MG63 (cell line): ENCODE data around the gene CDC14A. TPM values are rescaled to one million over a fixed set of nuclear protein-coding genes. Genes with fewer than 3 reads are reported as not detected.

ENCODE experiments used
- DNase-seq: peaks from one replicate; pipeline ENCODE4 v3.0.0-alpha.2; 2020
- H3K27me3 ChIP-seq: fragments of 250-450 bp; sonication (Bioruptor Pico); 2 replicates; pipeline ENCODE4 v1.5.1; 2020; ENCODE audit warnings: mild to moderate bottlenecking, moderate library complexity
- H3K36me3 ChIP-seq: fragments of 250-450 bp; sonication (Bioruptor Pico); 2 replicates; pipeline ENCODE4 v1.5.1; 2020; ENCODE audit warnings: mild to moderate bottlenecking, moderate library complexity
- H3K4me3 ChIP-seq: fragments of 250-450 bp; sonication (Bioruptor Pico); 2 replicates; pipeline ENCODE4 v1.5.1; 2020; ENCODE audit warnings: mild to moderate bottlenecking, moderate library complexity
- H3K9me3 ChIP-seq: fragments of 250-450 bp; sonication (Bioruptor Pico); 2 replicates; pipeline ENCODE4 v1.5.1; 2020; ENCODE audit warnings: mild to moderate bottlenecking, moderate library complexity
- total RNA-seq: library from RNA; depleted of rRNA; stranded (reverse); fragments of >200 nt; shearing (Covaris generic); gene quantifications from 2 replicates; pipeline ENCODE4 v1.2.3, GENCODE V29; 2014; ENCODE audit warnings: low replicate concordance

CDC14A gene
- total RNA-seq, 1 experiment from 2014 or later = 0.46 TPM

- no peaks in the 10 kb centered on the region for H3K36me3 ChIP-seq
- H3K27me3 ChIP-seq = no peaks in the 10 kb centered on the region
- H3K4me3 ChIP-seq = no peak overlapping the region
- no peaks in the 10 kb centered on the region for H3K9me3 ChIP-seq
- DNase-seq = no peak
Measured at GRCh38 chr1:100478816-100479215, 126.5 kb downstream of the CDC14A start.

- no peak for DNase-seq
- Histone ChIP-seq H3K27me3 (no peaks in the 10 kb centered on the region), H3K36me3 (no peaks in the 10 kb centered on the region), H3K9me3 (no peaks in the 10 kb centered on the region), H3K4me3 (no peak overlapping the region)
Measured at GRCh38 chr1:100479620-100480338, 127.5 kb downstream of the CDC14A start.

DNA sequence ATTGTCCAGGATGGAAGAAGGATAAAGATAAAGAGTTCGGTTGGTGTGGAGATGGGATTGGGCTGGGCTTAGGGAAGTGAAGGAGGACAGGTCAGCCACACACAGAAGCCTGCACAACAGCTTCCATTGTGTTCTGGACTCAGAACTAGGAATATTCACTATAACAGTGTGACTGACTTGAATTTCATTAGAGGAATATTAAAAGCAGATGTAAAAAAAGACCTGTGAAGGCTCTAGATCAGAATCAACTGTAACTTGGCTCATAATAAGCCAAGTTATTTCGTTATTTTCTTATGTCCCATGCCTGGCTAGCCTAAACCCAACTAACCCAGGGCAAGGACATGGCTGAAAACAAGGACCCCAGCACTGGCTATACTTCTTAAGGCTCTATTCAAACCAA is 129.0 kb downstream of the CDC14A start:
- H3K36me3 ChIP-seq = no peaks in the 10 kb centered on the region
- no peaks in the 10 kb centered on the region for H3K9me3 ChIP-seq
- no peaks in the 10 kb centered on the region for H3K27me3 ChIP-seq
- no peak for DNase-seq
- H3K4me3 ChIP-seq = no peak overlapping the region

GRCh38 chr1:100482167-100482566 is 129.9 kb downstream of the CDC14A start:
- Histone ChIP-seq H3K27me3 (no peaks in the 10 kb centered on the region), H3K9me3 (no peaks in the 10 kb centered on the region), H3K4me3 (no peak overlapping the region), H3K36me3 (no peaks in the 10 kb centered on the region)
- no peak for DNase-seq

DNA sequence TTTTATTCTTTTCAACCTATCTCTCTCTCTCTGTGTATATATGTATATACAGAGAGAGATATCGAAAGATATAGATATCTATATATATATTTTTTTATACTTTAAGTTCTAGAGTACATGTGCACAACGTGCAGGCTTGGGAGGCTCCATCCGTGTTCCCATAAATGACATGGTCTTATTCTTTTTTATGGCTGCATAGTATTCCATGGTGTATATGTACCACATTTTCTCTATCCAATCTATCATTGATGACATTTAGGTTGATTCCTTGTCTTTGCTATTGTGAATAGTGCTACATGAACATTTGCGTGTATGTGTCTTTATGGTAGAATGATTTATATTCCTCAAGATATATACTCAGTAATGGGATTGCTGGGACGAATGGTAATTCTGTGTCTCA is 130.4 kb downstream of the CDC14A start:
- Histone ChIP-seq H3K4me3 (no peak overlapping the region), H3K36me3 (no peaks in the 10 kb centered on the region), H3K9me3 (no peaks in the 10 kb centered on the region), H3K27me3 (no peaks in the 10 kb centered on the region)
- no peak for DNase-seq

- H3K9me3 ChIP-seq = no peaks in the 10 kb centered on the region
- no peaks in the 10 kb centered on the region for H3K27me3 ChIP-seq
- H3K4me3 ChIP-seq = no peak overlapping the region
- DNase-seq = no peak
- H3K36me3 ChIP-seq = no peaks in the 10 kb centered on the region
Measured at GRCh38 chr1:100483230-100483629, 130.9 kb downstream of the CDC14A start.

DNA sequence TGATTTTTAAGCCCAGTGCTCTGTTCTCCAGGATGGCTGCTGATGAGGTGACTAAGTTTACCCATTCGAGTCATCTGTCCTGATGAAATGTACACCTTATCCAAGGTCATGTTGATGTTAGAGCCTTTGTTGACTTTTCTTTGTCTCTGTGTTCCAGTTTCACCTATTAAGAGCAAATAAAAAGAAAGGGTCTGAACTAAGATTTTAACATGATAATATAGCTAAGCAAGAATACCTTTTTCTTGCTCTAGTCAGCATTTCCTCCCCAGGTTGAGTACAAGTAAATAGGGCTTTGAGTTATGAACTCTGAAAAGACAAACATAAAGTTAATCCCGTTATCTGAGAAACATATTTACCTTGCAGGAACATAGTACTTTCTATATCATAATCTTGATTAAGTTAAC is 133.6 kb downstream of the CDC14A start:
- H3K9me3 ChIP-seq = no peaks in the 10 kb centered on the region
- no peaks in the 10 kb centered on the region for H3K27me3 ChIP-seq
- no peaks in the 10 kb centered on the region for H3K36me3 ChIP-seq
- no peak for DNase-seq
- no peak overlapping the region for H3K4me3 ChIP-seq

DNA sequence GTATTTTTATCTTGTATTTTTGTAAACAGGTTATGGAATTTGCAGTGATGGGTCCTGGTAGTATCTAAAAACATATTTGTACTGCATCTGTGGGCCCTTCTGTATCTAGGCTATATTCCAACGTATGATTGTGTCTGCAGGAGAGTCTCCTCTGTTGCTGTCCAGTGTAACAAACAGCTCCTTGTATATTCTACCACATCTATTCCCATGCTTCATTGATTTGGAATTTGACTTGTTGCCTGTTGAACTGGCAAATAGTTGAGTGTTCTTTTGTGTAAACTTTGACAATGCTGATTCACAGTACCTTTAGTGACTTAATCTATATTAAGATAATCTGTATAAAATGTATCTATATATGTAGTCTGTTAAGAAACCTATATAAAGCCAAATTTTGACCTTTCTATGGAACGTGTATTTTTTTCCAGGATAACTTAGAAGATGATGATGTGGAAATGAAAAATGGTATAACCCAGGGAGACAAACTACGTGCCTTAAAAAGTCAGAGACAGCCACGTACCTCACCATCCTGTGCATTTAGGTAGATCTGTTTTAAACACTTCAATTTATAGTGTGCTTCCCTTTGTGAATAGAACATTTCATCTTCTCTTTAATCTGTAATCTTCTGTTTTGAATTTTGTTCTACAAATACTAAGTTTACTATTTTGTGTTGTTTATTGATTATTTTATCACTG is 142.2 kb downstream of the CDC14A start:
- no peak overlapping the region for H3K4me3 ChIP-seq
- no peak for DNase-seq
- H3K27me3 ChIP-seq = no peaks in the 10 kb centered on the region
- H3K9me3 ChIP-seq = no peaks in the 10 kb centered on the region
- H3K36me3 ChIP-seq = no peaks in the 10 kb centered on the region

DNA sequence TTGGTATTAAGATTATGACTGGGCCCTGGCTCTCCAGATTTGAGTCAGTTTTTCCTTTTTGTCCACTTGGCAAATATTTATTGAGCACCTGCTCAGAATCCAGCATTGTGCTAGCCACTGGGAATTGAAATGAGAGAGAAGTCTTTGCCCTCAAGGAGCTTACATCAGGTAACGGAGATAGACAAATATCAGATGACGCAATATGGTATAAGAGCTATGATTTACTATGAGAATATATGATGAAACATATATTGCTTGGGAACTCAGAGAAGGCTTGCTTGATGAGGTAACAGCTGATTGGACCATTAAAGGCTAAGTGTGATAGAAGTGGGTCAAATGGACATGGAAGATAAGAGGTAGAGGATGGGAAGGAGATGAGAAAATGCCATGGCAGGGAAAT is 144.6 kb downstream of the CDC14A start:
- no peaks in the 10 kb centered on the region for H3K27me3 ChIP-seq
- H3K36me3 ChIP-seq = no peaks in the 10 kb centered on the region
- H3K9me3 ChIP-seq = no peaks in the 10 kb centered on the region
- no peak overlapping the region for H3K4me3 ChIP-seq
- no peak for DNase-seq

DNA sequence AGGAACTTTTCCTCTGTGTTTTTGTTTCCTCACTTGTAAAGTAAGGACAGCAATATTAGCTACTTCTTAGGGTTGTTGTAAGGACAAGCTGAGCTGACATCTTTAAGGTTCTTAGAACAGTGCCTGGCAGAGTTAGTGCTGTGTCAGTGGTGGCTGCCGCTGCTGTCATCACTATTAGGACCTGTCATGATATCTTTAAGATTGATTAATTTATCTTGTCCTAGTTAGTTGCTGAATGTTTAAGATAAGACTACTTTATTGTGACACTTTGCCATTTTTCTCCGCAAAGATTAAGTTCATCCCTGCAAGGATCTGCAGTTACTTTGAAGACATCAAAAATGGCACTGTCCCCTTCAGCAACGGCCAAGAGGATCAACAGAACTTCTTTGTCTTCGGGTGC is 145.5 kb downstream of the CDC14A start:
- no peak for DNase-seq
- Histone ChIP-seq H3K36me3 (no peaks in the 10 kb centered on the region), H3K9me3 (no peaks in the 10 kb centered on the region), H3K27me3 (no peaks in the 10 kb centered on the region), H3K4me3 (no peak overlapping the region)

- H3K27me3 ChIP-seq = no peaks in the 10 kb centered on the region
- no peak for DNase-seq
- no peaks in the 10 kb centered on the region for H3K9me3 ChIP-seq
- H3K4me3 ChIP-seq = no peak overlapping the region
- no peaks in the 10 kb centered on the region for H3K36me3 ChIP-seq
Measured at GRCh38 chr1:100499194-100499811, 147.0 kb downstream of the CDC14A start.

DNA sequence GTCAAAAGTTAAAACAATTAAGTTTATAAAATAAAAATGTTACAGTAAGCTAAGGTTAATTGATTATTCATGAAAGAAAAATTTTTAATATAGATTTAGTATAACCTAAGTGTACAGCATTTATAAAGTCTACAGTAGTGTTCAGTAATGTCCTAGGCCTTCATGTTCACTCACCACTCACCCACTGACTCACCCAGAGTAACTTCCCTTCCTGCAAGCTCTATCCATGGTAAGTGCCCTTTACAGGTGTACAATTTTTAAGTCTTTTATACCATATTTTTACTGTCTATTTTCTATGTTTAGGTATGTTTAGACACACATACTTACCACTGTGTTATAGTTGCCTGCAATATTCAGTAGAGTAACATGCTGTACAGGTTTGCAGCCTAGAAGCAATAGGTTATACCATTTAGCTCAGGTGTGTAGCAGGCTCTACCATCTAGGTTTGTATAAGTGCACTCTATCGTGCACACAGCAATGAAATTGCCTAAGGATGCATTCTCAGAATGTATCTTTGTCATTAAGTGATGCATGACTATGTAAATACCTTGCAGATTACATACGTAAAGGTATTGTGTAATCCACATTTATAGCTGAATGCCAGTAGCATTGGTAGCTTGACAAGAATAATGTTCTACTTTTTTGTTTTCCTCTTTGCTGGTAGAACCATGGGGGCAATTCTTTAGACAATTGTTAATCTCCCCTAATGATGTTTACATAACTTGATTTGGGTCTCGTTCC is 149.9 kb downstream of the CDC14A start:
- Histone ChIP-seq H3K9me3 (no peaks in the 10 kb centered on the region), H3K27me3 (no peaks in the 10 kb centered on the region), H3K36me3 (no peaks in the 10 kb centered on the region), H3K4me3 (no peak overlapping the region)
- no peak for DNase-seq

GRCh38 chr1:100506217-100506616 is 153.9 kb downstream of the CDC14A start:
- no peaks in the 10 kb centered on the region; the same call in 1 of the 2 replicates for H3K27me3 ChIP-seq
- no peak for DNase-seq
- H3K4me3 ChIP-seq = no peak overlapping the region
- no peaks in the 10 kb centered on the region for H3K9me3 ChIP-seq
- no peaks in the 10 kb centered on the region for H3K36me3 ChIP-seq

DNA sequence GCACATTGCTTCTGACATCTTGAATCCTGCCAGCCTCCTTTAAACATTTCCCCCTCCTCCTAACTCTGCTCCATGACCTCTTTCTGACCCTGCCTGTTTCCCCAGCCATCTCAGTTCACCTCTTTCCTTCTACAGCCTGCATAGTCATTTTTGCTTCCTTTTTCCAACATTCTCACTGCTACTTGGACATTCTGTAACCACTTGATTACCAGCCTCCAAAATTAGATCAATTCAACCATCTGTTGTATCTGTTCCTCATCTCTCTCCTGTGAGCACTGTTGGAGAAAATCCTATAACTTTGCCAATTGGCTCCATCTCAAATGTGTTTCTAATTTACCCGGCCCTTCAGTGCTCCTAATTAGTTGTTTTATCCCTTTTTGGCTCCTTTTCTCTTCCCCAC is 158.1 kb downstream of the CDC14A start:
- Histone ChIP-seq H3K9me3 (no peaks in the 10 kb centered on the region), H3K4me3 (no peak overlapping the region), H3K27me3 (no peaks in the 10 kb centered on the region; the same call in 1 of the 2 replicates), H3K36me3 (no peaks in the 10 kb centered on the region)
- DNase-seq = no peak

DNA sequence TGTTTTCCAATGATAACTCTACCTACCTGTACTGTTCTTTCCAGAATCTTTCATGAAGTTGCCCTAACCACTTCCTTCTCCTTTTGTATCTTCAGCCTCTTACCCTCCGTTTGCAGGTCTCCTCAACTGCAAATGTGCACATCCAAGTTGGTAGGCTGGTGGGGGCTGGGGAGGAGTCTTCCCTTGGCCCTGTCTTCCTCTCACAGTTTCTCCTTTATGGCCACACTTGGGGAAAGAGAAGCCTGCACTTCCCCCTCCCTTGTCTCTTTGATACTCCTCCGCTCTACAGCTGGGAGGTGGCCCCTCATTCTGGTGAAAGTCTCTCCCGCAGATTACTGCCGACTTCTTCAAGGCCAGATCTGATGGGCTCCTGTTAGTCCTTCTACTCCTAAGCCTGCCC is 158.8 kb downstream of the CDC14A start:
- no peak for DNase-seq
- no peak overlapping the region for H3K4me3 ChIP-seq
- no peaks in the 10 kb centered on the region for H3K36me3 ChIP-seq
- H3K9me3 ChIP-seq = no peaks in the 10 kb centered on the region
- no peaks in the 10 kb centered on the region; the same call in 1 of the 2 replicates for H3K27me3 ChIP-seq

- no peak for DNase-seq
- Histone ChIP-seq H3K4me3 (no peak overlapping the region), H3K9me3 (no peaks in the 10 kb centered on the region), H3K27me3 (no peaks in the 10 kb centered on the region; the same call in 1 of the 2 replicates), H3K36me3 (no peaks in the 10 kb centered on the region)
Measured at GRCh38 chr1:100511773-100512172, 159.5 kb downstream of the CDC14A start.

DNA sequence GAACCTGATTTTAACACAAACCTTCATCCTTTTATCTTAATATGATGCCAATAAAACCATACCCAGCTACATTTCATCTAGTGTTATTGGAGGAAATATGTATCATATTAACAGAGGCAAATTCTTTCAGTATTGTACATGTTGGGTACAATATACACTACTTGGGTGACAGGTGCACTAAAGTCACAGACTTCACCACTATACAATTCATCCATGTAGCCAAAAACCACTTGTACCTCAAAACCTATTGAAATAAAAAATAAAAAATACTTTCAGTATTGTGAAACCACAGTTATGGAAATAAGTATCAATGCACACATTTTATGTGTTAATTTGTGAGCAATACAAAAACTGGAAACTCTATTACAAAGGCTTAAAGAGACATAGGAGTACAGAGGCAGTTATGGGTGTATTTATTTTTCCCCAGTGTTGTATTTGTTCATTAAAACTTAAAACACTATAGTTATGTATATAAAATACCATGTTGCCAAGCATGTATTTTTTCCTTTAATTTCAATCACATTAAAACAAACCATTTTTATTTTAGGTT is 160.6 kb downstream of the CDC14A start:
- Histone ChIP-seq H3K27me3 (no peaks in the 10 kb centered on the region; the same call in 1 of the 2 replicates), H3K4me3 (no peak overlapping the region), H3K36me3 (no peaks in the 10 kb centered on the region), H3K9me3 (no peaks in the 10 kb centered on the region)
- DNase-seq = no peak
